Sigmoid colon (tissue), 4 donors: Measurements from ENCODE around the gene GUCA2B.

ENCODE experiments used
- CTCF ChIP-seq, 4 experiments: fragments of 450-650 bp in 3 of 4; fragments of 200-600 bp in 1 of 4; IDR thresholded peaks; one replicate each; pipeline ENCODE4 v1.5.1; 2016 to 2019; ENCODE audit warnings: antibody characterized with exemption in 4 of 4, mild to moderate bottlenecking in 3 of 4, moderate library complexity in 2 of 4
- POLR2AphosphoS5 ChIP-seq, 4 donors: sonication (generic); formaldehyde crosslinking; IDR thresholded peaks; one replicate each; pipeline ENCODE4 v1.6.1; 2017; ENCODE audit warnings: antibody characterized with exemption in 4 of 4

DNA sequence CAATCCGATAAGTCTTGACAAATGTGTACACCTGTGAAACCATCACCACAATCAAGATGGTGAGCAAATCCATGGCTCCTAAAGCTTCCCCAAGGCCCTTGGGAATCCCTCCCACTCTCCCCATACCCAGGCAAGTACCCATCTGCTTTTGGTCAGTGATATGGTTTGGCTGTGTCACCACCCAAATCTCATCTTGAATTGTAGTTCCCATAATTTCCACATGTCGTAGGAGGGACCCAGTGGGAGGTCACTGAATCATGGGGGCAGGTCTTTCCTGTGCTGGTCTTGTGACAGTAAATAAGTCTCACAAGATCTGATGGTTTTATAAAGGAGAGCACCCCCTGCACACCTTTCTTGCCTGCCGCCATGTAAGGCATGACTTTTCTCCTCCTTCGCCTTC, 14.6 kb upstream of the GUCA2B start:
- TF ChIP-seq POLR2AphosphoS5 (IDR thresholded peaks at IDR 0.05) (no peak), CTCF (IDR thresholded peaks at IDR 0.05) (no peak)
